Neural cell (in vitro differentiated cells): Measurements from ENCODE around the gene NFASC. TPM values are rescaled to one million over a fixed set of nuclear protein-coding genes. Genes with fewer than 3 reads are reported as not detected.

Source experiments
- H2AFZ ChIP-seq: fragments of 200-600, 300-800 bp; sonication (generic), shearing (Covaris generic); 2 replicates; pipeline ENCODE4 v1.6.0; 2014; ENCODE audit warnings: low read depth, mild to moderate bottlenecking, antibody characterized with exemption, low read length, moderate library complexity
- H3F3A ChIP-seq: fragments of 200-600 bp; shearing (Covaris generic); 2 replicates; pipeline ENCODE4 v1.6.1; 2016; ENCODE audit warnings: mild to moderate bottlenecking, moderate library complexity, mixed read lengths, antibody characterized with exemption, low read length; ENCODE audit not compliant: insufficient read depth, poor library complexity, severe bottlenecking
- H3K27ac ChIP-seq: fragments of 200-600, 300-800 bp; sonication (generic), shearing (Covaris generic); 2 replicates; pipeline ENCODE4 v1.5.1; 2014; ENCODE audit warnings: mild to moderate bottlenecking, low read length, moderate library complexity
- H3K27me3 ChIP-seq: fragments of 300-800, 200-600 bp; sonication (generic), shearing (Covaris generic); 2 replicates; pipeline ENCODE4 v1.6.0; 2014; ENCODE audit warnings: mild to moderate bottlenecking, low read depth, low read length, moderate library complexity; ENCODE audit not compliant: insufficient read depth
- H3K36me3 ChIP-seq: fragments of 300-800, 200-600 bp; sonication (generic), shearing (Covaris generic); 2 replicates; pipeline ENCODE4 v1.5.1; 2014; ENCODE audit warnings: mild to moderate bottlenecking, antibody characterized with exemption, low read length, moderate library complexity; ENCODE audit not compliant: insufficient read depth
- H3K4me2 ChIP-seq: fragments of 300-800, 200-600 bp; sonication (generic), shearing (Covaris generic); 2 replicates; pipeline ENCODE4 v1.6.0; 2014; ENCODE audit warnings: mild to moderate bottlenecking, low read length
- H3K4me3 ChIP-seq: fragments of 300-800, 200-600 bp; sonication (generic), shearing (Covaris generic); 2 replicates; pipeline ENCODE4 v1.5.1; 2014; ENCODE audit warnings: mild to moderate bottlenecking, low read length, moderate library complexity
- H3K79me2 ChIP-seq: fragments of 200-600 bp; shearing (Covaris generic); replicated peaks from 2 replicates; pipeline ENCODE4 v1.6.0; 2014; ENCODE audit warnings: mild to moderate bottlenecking, low read length, moderate library complexity; ENCODE audit not compliant: insufficient read depth
- H3K9ac ChIP-seq: fragments of 300-800, 200-600 bp; sonication (generic), shearing (Covaris generic); 2 replicates; pipeline ENCODE4 v1.6.1; 2016; ENCODE audit warnings: mild to moderate bottlenecking, low read length, mixed read lengths
- H3K9me2 ChIP-seq: fragments of 200-600 bp; shearing (Covaris generic); 2 replicates; pipeline ENCODE4 v1.6.1; 2016; ENCODE audit warnings: mild to moderate bottlenecking, low read length, mixed read lengths; ENCODE audit not compliant: insufficient read depth
- H3K9me3 ChIP-seq: fragments of 200-600, 300-800 bp; sonication (generic), shearing (Covaris generic); 2 replicates; pipeline ENCODE4 v1.6.1; 2016; ENCODE audit warnings: mild to moderate bottlenecking, mixed run types, low read length, moderate library complexity, mixed read lengths
- H4K20me1 ChIP-seq: fragments of 200-600 bp; shearing (Covaris generic); 2 replicates; pipeline ENCODE4 v1.6.1; 2016; ENCODE audit warnings: mild to moderate bottlenecking, mixed run types; ENCODE audit not compliant: insufficient read depth
- EP300 ChIP-seq: fragments of 450-650 bp; conservative IDR thresholded peaks from 2 replicates; pipeline ENCODE4 v1.6.1; 2014; ENCODE audit warnings: antibody characterized with exemption, mild to moderate bottlenecking, moderate library complexity; ENCODE audit not compliant: poor library complexity, severe bottlenecking
- EZH2 ChIP-seq: fragments of 200-600, 300-800 bp; shearing (Covaris generic), sonication (generic); IDR thresholded peaks from 2 replicates; pipeline ENCODE4 v1.6.1; 2014; ENCODE audit warnings: antibody characterized with exemption, low read length, borderline replicate concordance, mild to moderate bottlenecking; ENCODE audit not compliant: insufficient read depth, poor library complexity, severe bottlenecking
- MXI1 ChIP-seq: fragments of 450-650 bp; conservative IDR thresholded peaks from 2 replicates; pipeline ENCODE4 v1.6.1; 2014; ENCODE audit warnings: antibody characterized with exemption, mild to moderate bottlenecking; ENCODE audit not compliant: poor library complexity, severe bottlenecking
- POLR2AphosphoS5 ChIP-seq: IDR thresholded peaks from 2 replicates; pipeline ENCODE4 v1.6.1; 2012
- RAD21 ChIP-seq: fragments of 450-650 bp; conservative IDR thresholded peaks from 2 replicates; pipeline ENCODE4 v1.6.1; 2014; ENCODE audit warnings: antibody characterized with exemption, mild to moderate bottlenecking, moderate library complexity
- SMC3 ChIP-seq: fragments of 450-650 bp; conservative IDR thresholded peaks from 2 replicates; pipeline ENCODE4 v1.6.1; 2014; ENCODE audit warnings: antibody characterized with exemption, mild to moderate bottlenecking, moderate library complexity; ENCODE audit not compliant: poor library complexity
- TAF1 ChIP-seq: IDR thresholded peaks from 2 replicates; pipeline ENCODE4 v1.6.1; 2012; ENCODE audit warnings: low read depth
- polyA plus RNA-seq: library from polyadenylated mRNA; depleted of rRNA; stranded (reverse); fragments of >200 nt; gene quantifications from 2 replicates; pipeline ENCODE4 v1.2.3, GENCODE V29; 2014
- TF ChIP-seq, protein P1 (sequence below): fragments of 450-650 bp; IDR thresholded peaks from 2 replicates; pipeline ENCODE4 v1.5.1; 2014; ENCODE audit warnings: antibody characterized with exemption, mild to moderate bottlenecking, moderate library complexity; ENCODE audit not compliant: poor library complexity, severe bottlenecking
- TF ChIP-seq, protein P2 (sequence below): IDR thresholded peaks from 2 replicates; pipeline ENCODE4 v1.6.1; 2012; ENCODE audit warnings: borderline replicate concordance

Gene NFASC
- polyA plus RNA-seq, 1 donor from 2014 or later: 23.9 TPM

DNA sequence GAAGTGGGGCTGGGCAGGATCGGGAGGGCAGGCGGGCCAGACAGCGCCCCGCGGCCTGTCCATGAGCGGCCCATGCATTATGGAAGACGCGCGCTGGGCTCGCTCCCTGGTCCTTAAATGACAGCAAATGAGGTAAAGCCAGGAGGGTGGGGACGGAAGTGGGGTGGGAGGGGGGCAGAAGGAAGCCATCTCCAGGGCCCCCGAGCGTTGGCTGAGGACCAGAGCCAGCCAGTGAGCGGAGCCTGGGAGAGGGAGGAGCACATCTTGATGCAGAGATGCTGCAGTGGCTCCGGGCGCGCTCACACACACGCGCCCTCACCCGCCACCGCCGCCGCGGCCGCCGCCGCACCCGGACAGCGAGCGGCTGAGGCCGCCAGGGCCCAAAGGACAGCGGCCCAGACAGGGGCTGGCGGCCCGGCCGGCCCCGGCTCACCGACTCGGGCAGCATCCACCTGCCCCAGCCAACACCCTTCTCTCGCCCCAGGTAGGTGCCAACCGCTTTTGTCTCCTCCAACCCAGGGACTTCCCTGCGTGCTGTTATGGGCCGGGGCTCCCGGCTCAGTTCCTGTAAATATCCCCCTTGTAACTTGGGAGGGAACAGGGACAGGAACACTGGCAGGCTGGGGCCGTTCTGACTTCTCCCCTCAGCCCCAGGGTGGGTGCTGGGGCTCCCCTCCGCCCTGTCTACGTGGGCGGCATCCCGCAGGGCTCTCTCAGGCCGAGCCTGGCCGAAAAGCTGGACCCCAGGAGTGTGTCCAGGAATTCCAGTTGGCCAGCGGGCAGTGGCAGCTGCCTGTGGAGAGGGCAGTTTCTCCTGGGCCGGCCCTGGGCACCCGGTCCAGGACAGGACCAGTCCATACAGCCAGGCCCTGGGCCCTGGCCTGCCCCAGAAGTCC is 172.5 kb downstream of the NFASC start, which contains the start of gene CNTN2:
CNTN2 (plus strand) TSS at position 302 of the 896 bp plus-strand sequence. CDS start 9,974 bp downstream, outside the sequence.
- peaks cover 10% of the 10 kb centered on the region for H3K27me3 ChIP-seq
- H3K36me3 ChIP-seq: no peaks in the 10 kb centered on the region
- no peak within 1 kb of the TSS for H3K27ac ChIP-seq
- no peaks in the 10 kb centered on the region for H3K9me2 ChIP-seq
- H3K79me2 ChIP-seq: no peaks in the 10 kb centered on the region
- H4K20me1 ChIP-seq: no peaks in the 10 kb centered on the region
- H3K9me3 ChIP-seq: no peaks in the 10 kb centered on the region
- no peaks in the 10 kb centered on the region for H3F3A ChIP-seq
- H3K9ac ChIP-seq: peak within 1 kb of the TSS; percentile 53
- H2AFZ ChIP-seq: peak within 1 kb of the TSS; percentile 27
- H3K4me3 ChIP-seq: peak within 1 kb of the TSS; percentile 61
- H3K4me2 ChIP-seq: peak within 1 kb of the TSS; percentile 19
- TF ChIP-seq, protein P1, sequence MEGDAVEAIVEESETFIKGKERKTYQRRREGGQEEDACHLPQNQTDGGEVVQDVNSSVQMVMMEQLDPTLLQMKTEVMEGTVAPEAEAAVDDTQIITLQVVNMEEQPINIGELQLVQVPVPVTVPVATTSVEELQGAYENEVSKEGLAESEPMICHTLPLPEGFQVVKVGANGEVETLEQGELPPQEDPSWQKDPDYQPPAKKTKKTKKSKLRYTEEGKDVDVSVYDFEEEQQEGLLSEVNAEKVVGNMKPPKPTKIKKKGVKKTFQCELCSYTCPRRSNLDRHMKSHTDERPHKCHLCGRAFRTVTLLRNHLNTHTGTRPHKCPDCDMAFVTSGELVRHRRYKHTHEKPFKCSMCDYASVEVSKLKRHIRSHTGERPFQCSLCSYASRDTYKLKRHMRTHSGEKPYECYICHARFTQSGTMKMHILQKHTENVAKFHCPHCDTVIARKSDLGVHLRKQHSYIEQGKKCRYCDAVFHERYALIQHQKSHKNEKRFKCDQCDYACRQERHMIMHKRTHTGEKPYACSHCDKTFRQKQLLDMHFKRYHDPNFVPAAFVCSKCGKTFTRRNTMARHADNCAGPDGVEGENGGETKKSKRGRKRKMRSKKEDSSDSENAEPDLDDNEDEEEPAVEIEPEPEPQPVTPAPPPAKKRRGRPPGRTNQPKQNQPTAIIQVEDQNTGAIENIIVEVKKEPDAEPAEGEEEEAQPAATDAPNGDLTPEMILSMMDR: no peak
- TF ChIP-seq POLR2AphosphoS5: peak; percentile 14
- TF ChIP-seq RAD21: no peak
- TF ChIP-seq TAF1: no peak
- TF ChIP-seq MXI1: peak; percentile 32
- TF ChIP-seq EZH2: no peak

DNA sequence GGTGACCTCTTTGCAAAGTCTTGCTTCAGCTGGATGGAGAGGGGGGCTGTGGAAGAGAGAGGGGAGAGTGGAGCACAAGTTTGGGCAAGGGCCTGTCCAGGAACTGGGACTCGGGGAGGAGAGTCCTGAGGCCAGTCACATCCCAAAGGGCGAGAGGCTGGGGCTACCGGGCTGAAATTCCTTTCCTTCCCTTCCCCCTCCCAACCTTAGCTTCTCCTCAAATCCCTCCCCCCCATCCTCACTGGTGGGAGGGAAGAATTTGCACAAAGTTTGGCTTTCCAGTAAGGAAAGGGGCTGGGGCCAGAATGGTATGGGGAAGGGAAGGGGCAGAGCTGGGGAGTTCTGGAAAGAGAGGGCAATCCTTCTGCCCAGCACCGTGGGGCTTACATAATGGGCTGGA is 173.2 kb downstream of the NFASC start:
- Histone ChIP-seq H2AFZ (no peak overlapping the region), H3K4me3 (peak overlapping the region; percentile 61), H3K4me2 (peak overlapping the region; percentile 19), H3K9me2 (no peaks in the 10 kb centered on the region), H3K36me3 (no peaks in the 10 kb centered on the region), H3K27me3 (peaks cover 10% of the 10 kb centered on the region), H3K79me2 (no peaks in the 10 kb centered on the region), H3K27ac (no peak overlapping the region), H3K9me3 (no peaks in the 10 kb centered on the region), H3F3A (no peaks in the 10 kb centered on the region), H3K9ac (peak overlapping the region; percentile 53), H4K20me1 (no peaks in the 10 kb centered on the region)
- no peak for TF ChIP-seq RAD21
- no peak for TF ChIP-seq EZH2
- no peak for TF ChIP-seq POLR2AphosphoS5
- TF ChIP-seq, protein P1: no peak

- H3K79me2 ChIP-seq: no peaks in the 10 kb centered on the region
- H3K4me3 ChIP-seq: no peak overlapping the region
- no peaks in the 10 kb centered on the region for H3K9me2 ChIP-seq
- no peaks in the 10 kb centered on the region for H4K20me1 ChIP-seq
- no peak overlapping the region for H3K4me2 ChIP-seq
- no peaks in the 10 kb centered on the region for H3K9me3 ChIP-seq
- no peak overlapping the region for H2AFZ ChIP-seq
- no peak overlapping the region for H3K27ac ChIP-seq
- H3K27me3 ChIP-seq: peaks cover 10% of the 10 kb centered on the region
- TF ChIP-seq MXI1: no peak
- no peak for TF ChIP-seq POLR2AphosphoS5
- TF ChIP-seq SMC3: no peak
- TF ChIP-seq, protein P1: no peak
- no peak for TF ChIP-seq TAF1
- TF ChIP-seq EP300: no peak
- TF ChIP-seq, protein P2, sequence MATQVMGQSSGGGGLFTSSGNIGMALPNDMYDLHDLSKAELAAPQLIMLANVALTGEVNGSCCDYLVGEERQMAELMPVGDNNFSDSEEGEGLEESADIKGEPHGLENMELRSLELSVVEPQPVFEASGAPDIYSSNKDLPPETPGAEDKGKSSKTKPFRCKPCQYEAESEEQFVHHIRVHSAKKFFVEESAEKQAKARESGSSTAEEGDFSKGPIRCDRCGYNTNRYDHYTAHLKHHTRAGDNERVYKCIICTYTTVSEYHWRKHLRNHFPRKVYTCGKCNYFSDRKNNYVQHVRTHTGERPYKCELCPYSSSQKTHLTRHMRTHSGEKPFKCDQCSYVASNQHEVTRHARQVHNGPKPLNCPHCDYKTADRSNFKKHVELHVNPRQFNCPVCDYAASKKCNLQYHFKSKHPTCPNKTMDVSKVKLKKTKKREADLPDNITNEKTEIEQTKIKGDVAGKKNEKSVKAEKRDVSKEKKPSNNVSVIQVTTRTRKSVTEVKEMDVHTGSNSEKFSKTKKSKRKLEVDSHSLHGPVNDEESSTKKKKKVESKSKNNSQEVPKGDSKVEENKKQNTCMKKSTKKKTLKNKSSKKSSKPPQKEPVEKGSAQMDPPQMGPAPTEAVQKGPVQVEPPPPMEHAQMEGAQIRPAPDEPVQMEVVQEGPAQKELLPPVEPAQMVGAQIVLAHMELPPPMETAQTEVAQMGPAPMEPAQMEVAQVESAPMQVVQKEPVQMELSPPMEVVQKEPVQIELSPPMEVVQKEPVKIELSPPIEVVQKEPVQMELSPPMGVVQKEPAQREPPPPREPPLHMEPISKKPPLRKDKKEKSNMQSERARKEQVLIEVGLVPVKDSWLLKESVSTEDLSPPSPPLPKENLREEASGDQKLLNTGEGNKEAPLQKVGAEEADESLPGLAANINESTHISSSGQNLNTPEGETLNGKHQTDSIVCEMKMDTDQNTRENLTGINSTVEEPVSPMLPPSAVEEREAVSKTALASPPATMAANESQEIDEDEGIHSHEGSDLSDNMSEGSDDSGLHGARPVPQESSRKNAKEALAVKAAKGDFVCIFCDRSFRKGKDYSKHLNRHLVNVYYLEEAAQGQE: no peak
- no peak for TF ChIP-seq RAD21
- no peak for TF ChIP-seq EZH2
- no peaks in the 10 kb centered on the region for H3K36me3 ChIP-seq
- no peak overlapping the region for H3K9ac ChIP-seq
- no peaks in the 10 kb centered on the region for H3F3A ChIP-seq
These were observed 174.1 kb downstream of the NFASC start for GRCh38 chr1:205044741-205045140.
